Ovary (tissue), 3 donors: ENCODE data around the gene HERPUD2.

Experiments
- CTCF ChIP-seq, 3 donors: fragments of 450-650 bp in 2 of 3; fragments of 200-600 bp in 1 of 3; IDR thresholded peaks; one replicate each; pipeline versions ENCODE4 v1.5.1 to v1.8.0; 2016 to 2022; ENCODE audit warnings: antibody characterized with exemption in 3 of 3, mild to moderate bottlenecking in 1 of 3
- POLR2A ChIP-seq: fragments of 450-650 bp; IDR thresholded peaks from one replicate; pipeline ENCODE4 v1.6.1; 2017; ENCODE audit warnings: antibody characterized with exemption, mild to moderate bottlenecking, moderate library complexity
- donor health status: DM: no; HTN: no; CAD: no.

- TF ChIP-seq POLR2A (no peak), CTCF (IDR thresholded peaks at IDR 0.05) (no peak)
These were observed 17.2 kb downstream of the HERPUD2 start for GRCh38 chr7:35677582-35678356.
